Activated naive CD4-positive, alpha-beta T cell treated with anti-CD3 and anti-CD28 coated beads, Interleukin-2, amount 50 U/mL, for 24 hours (primary cell): ENCODE measurements around the gene NRG3.

Source experiments
- H3K27ac Mint-ChIP-seq: one replicate; pipeline ENCODE4 v1.8.0; 2021; ENCODE audit warnings: mild to moderate bottlenecking, mixed read lengths
- H3K27me3 Mint-ChIP-seq: one replicate; pipeline ENCODE4 v1.8.0; 2021; ENCODE audit warnings: mixed read lengths
- H3K36me3 Mint-ChIP-seq: one replicate; pipeline ENCODE4 v1.8.0; 2021; ENCODE audit warnings: mixed read lengths
- H3K4me1 Mint-ChIP-seq: one replicate; pipeline ENCODE4 v1.8.0; 2021; ENCODE audit warnings: mixed read lengths
- H3K4me3 Mint-ChIP-seq: one replicate; pipeline ENCODE4 v1.8.0; 2021; ENCODE audit warnings: mild to moderate bottlenecking, mixed read lengths
- H3K9me3 Mint-ChIP-seq: one replicate; pipeline ENCODE4 v1.8.0; 2021; ENCODE audit warnings: mixed read lengths

The NRG3 gene

GRCh38 chr10:82811621-82812020, 936.6 kb downstream of the NRG3 start:
- no peaks in the 10 kb centered on the region for H3K4me1 Mint-ChIP-seq
- no peak overlapping the region for H3K4me3 Mint-ChIP-seq
- H3K9me3 Mint-ChIP-seq = no peaks in the 10 kb centered on the region
- H3K27ac Mint-ChIP-seq = no peak overlapping the region
- H3K36me3 Mint-ChIP-seq = no peaks in the 10 kb centered on the region
- no peaks in the 10 kb centered on the region for H3K27me3 Mint-ChIP-seq

GRCh38 chr10:82813856-82814255, 938.9 kb downstream of the NRG3 start:
- no peak overlapping the region for H3K27ac Mint-ChIP-seq
- H3K9me3 Mint-ChIP-seq = no peaks in the 10 kb centered on the region
- no peaks in the 10 kb centered on the region for H3K4me1 Mint-ChIP-seq
- no peak overlapping the region for H3K4me3 Mint-ChIP-seq
- H3K36me3 Mint-ChIP-seq = no peaks in the 10 kb centered on the region
- H3K27me3 Mint-ChIP-seq = no peaks in the 10 kb centered on the region

GRCh38 chr10:82814635-82815034, 939.6 kb downstream of the NRG3 start:
- H3K4me1 Mint-ChIP-seq = no peaks in the 10 kb centered on the region

DNA sequence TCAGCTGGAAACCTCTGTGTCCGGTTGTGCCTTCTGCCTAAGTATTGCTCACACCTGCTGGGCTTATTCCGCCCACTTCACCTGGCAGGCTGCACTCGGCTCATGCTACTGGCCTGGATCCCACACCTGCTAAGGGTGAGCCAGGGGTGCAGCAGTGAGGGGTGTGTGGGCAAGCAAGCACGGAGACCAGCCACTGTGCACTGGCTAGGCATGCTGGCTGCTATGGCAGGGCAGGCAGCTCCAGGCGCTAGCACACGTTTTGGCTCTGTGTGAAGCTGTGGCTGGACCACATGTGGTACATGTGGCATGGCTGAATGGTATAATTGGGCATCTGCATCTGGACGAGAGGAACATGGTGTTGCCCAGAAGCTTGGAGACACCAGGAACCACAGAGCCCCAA, 940.7 kb downstream of the NRG3 start:
- Mint-ChIP-seq H3K9me3 (no peaks in the 10 kb centered on the region), H3K27me3 (no peaks in the 10 kb centered on the region), H3K36me3 (no peaks in the 10 kb centered on the region), H3K4me3 (no peak overlapping the region), H3K4me1 (no peaks in the 10 kb centered on the region), H3K27ac (no peak overlapping the region)

More at GRCh38 chr10:82814635-82815034, 939.6 kb downstream of the NRG3 start:
- Mint-ChIP-seq H3K27ac (no peak overlapping the region), H3K9me3 (no peaks in the 10 kb centered on the region), H3K27me3 (no peaks in the 10 kb centered on the region), H3K4me3 (no peak overlapping the region), H3K36me3 (no peaks in the 10 kb centered on the region)

DNA sequence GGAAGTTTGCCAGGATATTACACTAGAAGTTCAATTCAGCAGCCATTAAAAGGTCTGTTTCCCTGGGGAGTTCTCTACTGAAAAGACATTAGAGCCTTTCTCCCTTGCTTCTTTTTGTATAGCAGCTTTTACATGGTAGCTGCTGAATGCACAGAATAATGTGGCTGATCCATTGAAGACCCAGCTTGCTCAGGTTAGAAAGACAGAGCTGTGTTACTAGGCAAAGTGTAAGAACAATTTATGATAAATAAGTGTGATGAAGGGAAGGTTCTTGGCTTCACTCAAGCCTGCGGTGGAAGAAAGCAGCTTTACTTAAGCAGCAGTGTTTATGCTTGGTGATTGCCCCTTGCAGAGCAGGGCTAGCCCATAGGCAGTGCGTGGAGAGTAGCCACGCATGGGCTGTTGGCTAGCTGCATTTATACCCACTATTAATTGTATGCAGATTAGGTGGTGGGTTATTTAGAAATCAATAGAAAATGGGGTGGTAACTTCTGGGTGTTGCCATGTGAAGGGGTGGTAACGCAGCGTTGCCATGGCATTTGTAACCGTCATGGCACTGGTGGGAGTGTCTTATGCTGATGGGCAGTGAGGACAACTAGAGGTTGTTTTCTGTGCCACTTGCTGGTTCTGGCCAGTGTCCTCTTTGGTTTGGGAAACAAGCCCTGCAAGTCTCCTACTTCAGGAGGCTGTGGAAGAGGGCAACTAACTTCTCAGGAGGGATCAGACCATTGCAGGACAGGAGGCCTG, 942.9 kb downstream of the NRG3 start:
- H3K4me1 Mint-ChIP-seq = no peaks in the 10 kb centered on the region
- no peak overlapping the region for H3K27ac Mint-ChIP-seq
- H3K9me3 Mint-ChIP-seq = no peaks in the 10 kb centered on the region
- H3K4me3 Mint-ChIP-seq = no peak overlapping the region
- no peaks in the 10 kb centered on the region for H3K27me3 Mint-ChIP-seq
- no peaks in the 10 kb centered on the region for H3K36me3 Mint-ChIP-seq

GRCh38 chr10:82821043-82821442, 946.0 kb downstream of the NRG3 start:
- Mint-ChIP-seq H3K27me3 (no peaks in the 10 kb centered on the region), H3K9me3 (no peaks in the 10 kb centered on the region), H3K36me3 (no peaks in the 10 kb centered on the region), H3K4me1 (no peaks in the 10 kb centered on the region), H3K4me3 (no peak overlapping the region), H3K27ac (no peak overlapping the region)

- no peaks in the 10 kb centered on the region for H3K27me3 Mint-ChIP-seq
- no peak overlapping the region for H3K27ac Mint-ChIP-seq
- no peaks in the 10 kb centered on the region for H3K4me1 Mint-ChIP-seq
- H3K36me3 Mint-ChIP-seq = no peaks in the 10 kb centered on the region
- H3K4me3 Mint-ChIP-seq = no peak overlapping the region
- no peaks in the 10 kb centered on the region for H3K9me3 Mint-ChIP-seq
Measured at GRCh38 chr10:82826132-82826531, 951.1 kb downstream of the NRG3 start.

DNA sequence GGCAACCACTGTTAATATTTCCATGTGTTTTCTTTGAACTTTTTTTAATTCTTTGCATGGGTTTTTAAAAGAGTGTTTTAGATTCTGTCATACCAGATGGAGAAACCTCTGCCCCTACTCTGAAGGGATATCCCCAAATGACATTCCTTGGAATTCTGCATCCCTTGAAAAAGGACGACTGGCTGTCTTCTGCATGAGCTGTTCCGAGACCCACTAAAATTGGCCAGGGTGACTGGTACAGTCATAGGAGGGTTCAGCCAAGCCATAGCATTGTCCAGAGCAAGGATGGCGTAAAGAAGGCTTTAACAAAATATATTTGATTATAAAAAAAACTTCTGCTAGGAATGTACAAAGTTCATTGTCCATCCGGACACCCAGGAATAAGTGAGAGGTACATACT, 952.9 kb downstream of the NRG3 start:
- no peaks in the 10 kb centered on the region for H3K27me3 Mint-ChIP-seq
- no peaks in the 10 kb centered on the region for H3K9me3 Mint-ChIP-seq
- no peak overlapping the region for H3K27ac Mint-ChIP-seq
- H3K4me3 Mint-ChIP-seq = no peak overlapping the region
- H3K4me1 Mint-ChIP-seq = no peaks in the 10 kb centered on the region
- no peaks in the 10 kb centered on the region for H3K36me3 Mint-ChIP-seq

DNA sequence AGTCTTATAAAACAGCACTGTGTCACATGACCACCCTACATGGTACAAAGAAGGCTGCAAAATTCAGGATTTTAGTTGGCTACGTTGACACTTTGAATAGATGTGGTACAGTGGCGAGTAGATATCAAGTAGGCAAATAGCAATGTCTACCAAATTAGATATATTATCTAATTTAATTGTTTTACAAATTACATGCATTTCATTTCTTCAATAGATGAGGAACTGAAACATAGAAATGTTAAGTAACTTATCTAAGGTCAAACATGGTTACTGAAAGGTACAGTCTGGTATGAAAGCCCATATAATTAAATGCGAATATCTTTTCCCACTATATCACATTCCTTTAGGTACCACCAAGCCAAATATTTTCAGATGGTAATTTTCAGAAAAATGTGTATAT, 972.2 kb downstream of the NRG3 start:
- Mint-ChIP-seq H3K9me3 (peaks cover 5% of the 10 kb centered on the region), H3K27me3 (no peaks in the 10 kb centered on the region), H3K27ac (no peak overlapping the region), H3K36me3 (no peaks in the 10 kb centered on the region), H3K4me1 (no peaks in the 10 kb centered on the region), H3K4me3 (no peak overlapping the region)

- no peaks in the 10 kb centered on the region for H3K27me3 Mint-ChIP-seq
- no peak overlapping the region for H3K4me3 Mint-ChIP-seq
- H3K36me3 Mint-ChIP-seq = no peaks in the 10 kb centered on the region
- H3K27ac Mint-ChIP-seq = no peak overlapping the region
- no peaks in the 10 kb centered on the region for H3K4me1 Mint-ChIP-seq
- peaks cover 15% of the 10 kb centered on the region for H3K9me3 Mint-ChIP-seq
Measured at GRCh38 chr10:82850191-82850590, 975.2 kb downstream of the NRG3 start.

DNA sequence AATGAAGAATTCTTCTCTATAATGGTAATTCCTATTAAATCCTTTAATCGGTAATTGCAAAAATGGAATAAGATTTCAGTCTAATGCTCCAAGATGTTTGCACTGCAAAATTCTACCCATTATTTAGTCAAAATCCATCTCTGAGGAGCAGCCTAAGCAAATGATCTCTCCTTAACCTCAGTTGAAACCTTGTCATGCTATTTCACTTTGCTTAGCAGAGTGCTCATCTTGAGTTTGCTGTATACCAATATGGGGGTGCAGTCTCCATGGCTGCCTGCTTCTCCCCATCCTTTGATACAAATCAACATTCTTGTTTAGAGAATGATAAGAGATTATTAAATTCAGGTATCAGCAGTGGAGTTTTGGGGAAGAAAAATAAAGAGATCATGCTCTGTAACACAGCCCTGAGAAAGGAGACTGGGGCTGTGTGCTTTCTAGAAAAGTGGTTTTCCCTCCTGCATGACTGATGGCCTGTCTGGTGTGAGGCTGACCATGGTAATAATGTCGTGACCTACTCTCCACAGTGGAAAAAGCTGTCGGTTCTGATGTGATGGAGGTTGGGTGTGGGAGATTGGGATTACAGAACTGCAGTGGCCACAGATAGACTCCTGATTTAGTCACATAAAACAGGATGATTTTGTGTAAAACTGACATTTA, 982.1 kb downstream of the NRG3 start:
- H3K4me3 Mint-ChIP-seq = no peak overlapping the region
- no peaks in the 10 kb centered on the region for H3K4me1 Mint-ChIP-seq
- H3K9me3 Mint-ChIP-seq = peaks cover 10% of the 10 kb centered on the region
- H3K36me3 Mint-ChIP-seq = no peaks in the 10 kb centered on the region
- no peak overlapping the region for H3K27ac Mint-ChIP-seq
- no peaks in the 10 kb centered on the region for H3K27me3 Mint-ChIP-seq

GRCh38 chr10:82861889-82862288, 986.9 kb downstream of the NRG3 start:
- Mint-ChIP-seq H3K9me3 (peaks cover 6% of the 10 kb centered on the region), H3K36me3 (no peaks in the 10 kb centered on the region), H3K4me3 (no peak overlapping the region), H3K27me3 (no peaks in the 10 kb centered on the region), H3K27ac (no peak overlapping the region), H3K4me1 (no peaks in the 10 kb centered on the region)

DNA sequence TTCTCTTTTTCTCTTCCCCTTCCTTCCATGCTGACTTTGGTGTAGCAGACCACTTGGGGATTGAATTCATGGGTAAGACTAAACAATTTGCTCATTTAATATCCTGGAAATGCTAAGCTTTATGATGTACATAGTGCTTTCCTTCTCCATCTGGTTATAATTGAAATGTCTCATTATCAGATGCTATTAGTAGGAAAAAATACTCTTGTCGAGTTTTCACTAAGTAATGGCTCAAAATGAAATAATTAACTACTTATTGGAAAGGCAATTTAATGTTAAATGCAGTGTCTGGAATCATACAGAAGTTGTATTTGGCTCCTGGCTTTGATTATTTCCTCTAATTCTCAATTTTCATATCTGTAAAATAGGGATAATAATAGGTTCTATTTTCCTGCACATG, 990.4 kb downstream of the NRG3 start:
- no peaks in the 10 kb centered on the region for H3K36me3 Mint-ChIP-seq
- H3K4me3 Mint-ChIP-seq = no peak overlapping the region
- H3K27me3 Mint-ChIP-seq = no peaks in the 10 kb centered on the region
- peaks cover 6% of the 10 kb centered on the region for H3K9me3 Mint-ChIP-seq
- H3K4me1 Mint-ChIP-seq = no peaks in the 10 kb centered on the region
- no peak overlapping the region for H3K27ac Mint-ChIP-seq

DNA sequence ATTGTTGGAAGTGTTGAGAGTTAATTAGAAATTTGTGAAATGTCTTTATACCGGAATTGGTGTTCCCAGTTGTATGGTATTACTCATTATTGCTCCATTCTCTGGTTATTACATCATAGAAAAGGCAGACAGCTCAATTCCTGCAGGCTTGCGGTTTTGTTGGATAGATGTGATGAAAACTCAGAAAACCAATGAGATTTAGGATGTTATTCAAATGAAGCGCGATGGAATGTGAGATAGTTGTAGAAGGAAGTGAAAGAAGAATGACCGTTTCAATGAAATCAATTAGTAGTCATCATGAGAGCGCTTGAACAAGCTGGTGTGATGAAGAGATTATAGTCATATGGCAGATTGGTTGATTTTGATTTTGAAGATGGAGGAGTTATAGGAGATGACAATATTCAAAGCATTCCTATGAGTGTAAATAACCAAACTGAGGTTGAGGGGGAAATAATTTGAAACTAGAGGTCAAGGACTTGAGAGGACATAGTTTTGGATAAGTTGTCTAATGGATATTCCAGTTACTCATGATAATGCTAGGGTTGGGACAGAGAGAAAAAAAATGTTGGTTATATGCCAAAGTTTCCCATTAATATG, 991.5 kb downstream of the NRG3 start:
- Mint-ChIP-seq H3K36me3 (no peaks in the 10 kb centered on the region), H3K4me1 (no peaks in the 10 kb centered on the region)

GRCh38 chr10:82867056-82867455, 992.1 kb downstream of the NRG3 start:
- H3K9me3 Mint-ChIP-seq = peaks cover 6% of the 10 kb centered on the region
- no peak overlapping the region for H3K27ac Mint-ChIP-seq
- H3K4me3 Mint-ChIP-seq = no peak overlapping the region
- no peaks in the 10 kb centered on the region for H3K4me1 Mint-ChIP-seq
- no peaks in the 10 kb centered on the region for H3K36me3 Mint-ChIP-seq
- no peaks in the 10 kb centered on the region for H3K27me3 Mint-ChIP-seq

More for the DNA sequence above, 991.5 kb downstream of the NRG3 start:
- peaks cover 6% of the 10 kb centered on the region for H3K9me3 Mint-ChIP-seq
- no peaks in the 10 kb centered on the region for H3K27me3 Mint-ChIP-seq
- H3K4me3 Mint-ChIP-seq = no peak overlapping the region
- H3K27ac Mint-ChIP-seq = no peak overlapping the region

DNA sequence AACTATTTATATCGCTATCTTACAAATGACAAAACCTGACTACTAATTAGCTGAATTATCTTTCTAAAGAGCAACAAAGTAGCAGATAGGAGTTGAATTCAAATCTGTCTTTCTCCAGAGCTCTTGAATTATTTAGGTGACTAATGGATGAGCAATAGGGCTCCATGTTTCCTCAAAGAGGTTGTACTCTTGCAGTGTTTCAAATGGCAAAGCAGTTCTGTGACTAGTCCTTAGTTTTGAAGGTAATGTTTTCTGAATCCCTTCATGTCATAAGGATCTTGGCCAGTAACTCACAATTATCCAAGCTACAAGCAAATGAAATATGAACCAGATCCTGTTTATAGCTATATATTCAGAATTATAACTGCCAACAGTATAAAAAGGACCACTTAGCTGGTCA, 999.7 kb downstream of the NRG3 start:
- Mint-ChIP-seq H3K9me3 (peaks cover 3% of the 10 kb centered on the region), H3K4me1 (no peaks in the 10 kb centered on the region), H3K36me3 (no peaks in the 10 kb centered on the region), H3K27ac (no peak overlapping the region), H3K27me3 (no peaks in the 10 kb centered on the region), H3K4me3 (no peak overlapping the region)
